MCF 10A (cell line): ENCODE measurements around the gene EHD1. TPM values are rescaled to one million over a fixed set of nuclear protein-coding genes. Genes with fewer than 3 reads are reported as not detected.
A peak's percentile ranks its signal among the peaks of the same experiment; 100 is the strongest.

Experiments used
- BruUV-seq: library from RNA; stranded (reverse); fragments of 400-500 nt; replicated peaks from 2 replicates; lab custom pipeline; 2021; lab: Mats Ljungman, UMichigan
- CTCF ChIA-PET: fragments of 300-600 bp; sonication (Branson Sonifier 250); formaldehyde crosslinking; extraction: SDS; loops from one replicate; lab custom pipeline; 2021; ENCODE audit warnings: antibody characterized with exemption, inconsistent platforms; lab: Yijun Ruan, JAX
- POLR2A ChIA-PET: fragments of 300-600, 350-650 bp; sonication (Branson Sonifier 250); formaldehyde crosslinking; extraction: SDS; loops from one replicate; lab custom pipeline; 2020; ENCODE audit warnings: antibody characterized with exemption, inconsistent platforms; lab: Yijun Ruan, JAX
- DNase-seq: peaks from one replicate; pipeline ENCODE4 v3.0.0-alpha.2; 2018; ENCODE audit not compliant: unreplicated experiment
- H3K27ac Mint-ChIP-seq: one replicate; pipeline ENCODE4 v1.8.0; 2022; ENCODE audit warnings: mild to moderate bottlenecking, low read depth, mixed read lengths; ENCODE audit not compliant: unreplicated experiment
- H3K27me3 Mint-ChIP-seq: one replicate; pipeline ENCODE4 v1.8.0; 2022; ENCODE audit warnings: mixed read lengths; ENCODE audit not compliant: insufficient read depth, unreplicated experiment
- H3K36me3 Mint-ChIP-seq: one replicate; pipeline ENCODE4 v1.8.0; 2022; ENCODE audit warnings: mild to moderate bottlenecking, moderate library complexity, mixed read lengths; ENCODE audit not compliant: insufficient read depth, unreplicated experiment
- H3K4me1 Mint-ChIP-seq: one replicate; pipeline ENCODE4 v1.8.0; 2022; ENCODE audit warnings: mixed read lengths; ENCODE audit not compliant: insufficient read depth, unreplicated experiment
- H3K4me3 Mint-ChIP-seq: one replicate; pipeline ENCODE4 v1.8.0; 2022; ENCODE audit warnings: mild to moderate bottlenecking, moderate library complexity, mixed read lengths; ENCODE audit not compliant: unreplicated experiment
- H3K9me3 Mint-ChIP-seq: one replicate; pipeline ENCODE4 v1.8.0; 2022; ENCODE audit warnings: mixed read lengths; ENCODE audit not compliant: unreplicated experiment
- CTCF ChIP-seq: fragments of 200-600 bp; IDR thresholded peaks from one replicate; pipeline ENCODE4 v1.8.0; 2022; ENCODE audit warnings: antibody characterized with exemption, mild to moderate bottlenecking; ENCODE audit not compliant: unreplicated experiment
- intact Hi-C: fragments of 100-400 bp; cut with micrococcal nuclease; formaldehyde crosslinking; loops from 2 replicates; pipeline ENCODE4 v1.14.1; 2022
- total RNA-seq: library from RNA; stranded (reverse); gene quantifications from 2 replicates; pipeline ENCODE4 v1.2.3, GENCODE V29; 2022

Gene EHD1
- total RNA-seq, 1 experiment from 2014 or later: 80.6 TPM

- Mint-ChIP-seq H3K4me1 (peaks cover 35% of the 10 kb centered on the region), H3K27me3 (no peaks in the 10 kb centered on the region), H3K27ac (peak overlapping the region; percentile 49), H3K9me3 (no peaks in the 10 kb centered on the region), H3K4me3 (no peak overlapping the region), H3K36me3 (peaks cover 13% of the 10 kb centered on the region)
- no peak for TF ChIP-seq CTCF
- ChIA-PET CTCF (interaction anchor here (0.5 to 6.2 kb wide), 12 partner anchors 8 to 1016 kb away, joined by 3 to 48 read pairs (median 3); partner anchors contain the start of genes EHD1 and ZNHIT2), POLR2A (interaction anchor here (0.6 to 9.2 kb wide), 12 partner anchors 9 to 1399 kb away, joined by 3 to 103 read pairs (median 3); partner anchors contain the start of genes EHD1, FAU, RAB1B and SF1)
- intact Hi-C loops: loop anchor here (1.0 kb wide), 1 partner anchor 9 kb away; the partner anchor contains the start of gene EHD1
- no TSS peak for BruUV-seq
- DNase-seq: peak; percentile 87
Measured at GRCh38 chr11:64868904-64869570, 9.4 kb downstream of the EHD1 start.

GRCh38 chr11:64867748-64868462 is 10.5 kb downstream of the EHD1 start:
- POLR2A ChIA-PET: interaction anchor here (0.7 to 9.2 kb wide), 7 partner anchors 10 to 267 kb away, joined by 3 to 103 read pairs (median 5); partner anchors contain the start of genes CDC42BPG, EHD1, FAU and SYVN1
- H3K27me3 Mint-ChIP-seq: no peaks in the 10 kb centered on the region
- intact Hi-C loops: no loop called here
- no peaks in the 10 kb centered on the region for H3K9me3 Mint-ChIP-seq
- TF ChIP-seq CTCF: no peak
- DNase-seq: no peak
- CTCF ChIA-PET: interaction anchor here (0.5 to 6.2 kb wide), 5 partner anchors 9 to 314 kb away, joined by 4 to 48 read pairs (median 6); partner anchors contain the start of genes CAPN1 and EHD1
- peaks cover 41% of the 10 kb centered on the region for H3K4me1 Mint-ChIP-seq
- peaks cover 13% of the 10 kb centered on the region for H3K36me3 Mint-ChIP-seq
- H3K27ac Mint-ChIP-seq: peak overlapping the region; percentile 49
- H3K4me3 Mint-ChIP-seq: peak overlapping the region; percentile 41
- no TSS peak for BruUV-seq

- ChIA-PET POLR2A (interaction anchor here (3.7 to 9.2 kb wide), 2 partner anchors 10 to 12 kb away, joined by 38 to 103 read pairs; partner anchors contain the start of gene EHD1), CTCF (interaction anchor here (2.2 to 6.2 kb wide), 2 partner anchors 11 kb away, joined by 7 to 48 read pairs; partner anchors contain the start of gene EHD1)
- TF ChIP-seq CTCF: no peak
- no peaks in the 10 kb centered on the region for H3K9me3 Mint-ChIP-seq
- peaks cover 4% of the 10 kb centered on the region for H3K36me3 Mint-ChIP-seq
- BruUV-seq: no TSS peak
- H3K27me3 Mint-ChIP-seq: no peaks in the 10 kb centered on the region
- H3K4me1 Mint-ChIP-seq: peaks cover 41% of the 10 kb centered on the region
- H3K27ac Mint-ChIP-seq: no peak overlapping the region
- no peak overlapping the region for H3K4me3 Mint-ChIP-seq
- intact Hi-C loops: no loop called here
- DNase-seq: no peak
Measured at GRCh38 chr11:64866173-64866491, 12.3 kb downstream of the EHD1 start.
